ENCODE data around the gene ADGRV1. TPM values are rescaled to one million over a fixed set of nuclear protein-coding genes. Genes with fewer than 3 reads are reported as not detected.
"Not testable (repeated sequence)": the region's sequence is repeated elsewhere in the genome, so short reads cannot be mapped to it uniquely, and the experiment has no call there.

Gene ADGRV1
- total RNA-seq, 1 experiment from 2014 or later: 0.18 TPM

DNA sequence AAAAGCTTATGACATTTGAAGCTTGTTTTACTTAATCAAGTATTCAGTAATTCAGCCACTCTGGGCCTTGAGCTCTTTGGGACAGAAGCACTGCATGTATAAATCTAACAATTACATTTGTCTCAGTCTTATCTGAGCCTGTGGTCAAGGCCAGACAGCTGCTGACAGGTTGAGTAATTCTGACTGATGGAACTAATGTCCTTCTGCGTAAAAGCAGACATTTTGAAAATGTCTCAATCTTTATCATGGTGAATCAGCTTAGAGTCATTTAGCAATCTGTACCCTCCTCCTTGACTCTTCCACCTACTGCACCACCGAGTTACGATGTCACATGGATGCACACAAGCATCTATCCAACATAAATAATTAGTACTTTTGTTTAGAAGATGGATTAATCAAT, 424.6 kb downstream of the ADGRV1 start:
- DNase-seq (ENCODE audit: low spot score): peak; percentile 37

DNA sequence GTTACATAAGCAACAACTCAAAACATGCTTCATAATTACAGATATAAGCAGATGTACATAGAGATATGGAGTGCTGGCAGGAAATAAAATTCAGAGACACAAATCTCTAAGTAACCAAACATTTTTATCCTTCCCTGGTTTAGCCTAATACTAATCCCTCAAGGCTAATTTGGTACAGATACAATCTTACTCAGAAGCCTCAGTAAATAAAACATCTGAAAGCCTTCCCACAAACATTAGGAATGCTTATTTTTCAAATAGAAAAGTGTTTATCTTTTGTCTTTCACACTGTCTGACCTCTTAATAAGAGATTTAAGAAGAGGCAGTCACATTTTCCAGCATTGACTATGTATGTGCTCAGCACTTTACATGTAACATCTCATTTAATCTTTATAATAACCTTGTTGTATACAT, 425.1 kb downstream of the ADGRV1 start:
- DNase-seq (ENCODE audit: low spot score): peak; percentile 11

DNA sequence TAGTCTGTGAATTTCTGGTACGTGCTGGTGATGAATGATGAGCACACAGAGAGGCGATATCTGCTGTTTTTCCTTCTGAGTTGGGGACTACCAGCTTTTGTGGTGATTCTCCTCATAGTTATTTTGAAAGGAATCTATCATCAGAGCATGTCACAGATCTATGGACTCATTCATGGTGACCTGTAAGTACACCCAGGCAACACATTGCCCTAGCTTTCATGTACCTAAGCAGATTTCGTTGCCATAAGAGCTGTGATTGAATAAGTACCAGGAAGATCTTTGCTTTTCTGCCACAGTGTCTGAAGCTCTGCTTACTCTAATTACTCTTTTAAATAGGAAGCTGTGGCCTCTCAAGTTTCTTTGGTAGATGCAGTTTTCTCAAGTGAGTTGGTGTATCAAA, 426.7 kb downstream of the ADGRV1 start:
- no peak for DNase-seq (ENCODE audit: low spot score)

DNA sequence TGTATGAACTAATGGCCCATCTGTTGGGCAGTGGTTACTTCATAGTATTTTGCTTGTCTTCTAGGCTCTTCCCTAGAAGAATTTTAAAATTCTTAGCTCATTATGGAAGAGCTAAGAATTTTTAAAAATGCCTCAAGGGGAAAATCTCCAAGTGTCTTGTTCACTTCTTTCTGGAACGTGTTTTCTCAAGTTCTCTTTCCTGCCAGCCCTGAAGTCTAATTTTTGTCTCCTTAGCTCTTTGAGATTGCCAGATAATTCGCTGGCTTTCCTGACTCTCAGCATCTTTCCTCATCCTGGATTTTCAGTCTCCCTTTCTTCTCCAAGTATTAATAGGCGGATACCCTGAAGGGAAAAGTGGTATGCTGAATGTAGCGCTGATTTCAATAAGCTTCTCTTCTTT, 429.1 kb downstream of the ADGRV1 start:
- DNase-seq (ENCODE audit: low spot score): no peak

DNA sequence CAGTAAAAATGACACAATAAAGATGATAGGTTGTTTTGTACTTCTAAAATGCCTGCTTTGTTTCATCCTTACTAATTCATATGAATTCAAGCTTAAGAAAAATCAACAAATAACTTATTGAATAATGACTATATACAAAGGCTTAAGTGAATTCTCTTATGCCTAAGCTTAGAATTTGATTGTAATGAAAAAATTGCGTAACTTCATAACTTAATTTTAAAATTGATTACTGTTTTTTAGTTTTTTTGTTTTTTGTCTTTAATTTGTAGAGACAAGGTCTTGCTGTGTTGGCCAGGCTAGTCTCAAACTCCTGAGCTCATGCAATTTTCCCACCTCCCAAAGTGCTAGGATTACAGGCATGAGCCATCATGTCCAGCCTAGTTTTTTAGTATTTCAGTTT, 432.6 kb downstream of the ADGRV1 start:
- no peak for DNase-seq (ENCODE audit: low spot score)

DNA sequence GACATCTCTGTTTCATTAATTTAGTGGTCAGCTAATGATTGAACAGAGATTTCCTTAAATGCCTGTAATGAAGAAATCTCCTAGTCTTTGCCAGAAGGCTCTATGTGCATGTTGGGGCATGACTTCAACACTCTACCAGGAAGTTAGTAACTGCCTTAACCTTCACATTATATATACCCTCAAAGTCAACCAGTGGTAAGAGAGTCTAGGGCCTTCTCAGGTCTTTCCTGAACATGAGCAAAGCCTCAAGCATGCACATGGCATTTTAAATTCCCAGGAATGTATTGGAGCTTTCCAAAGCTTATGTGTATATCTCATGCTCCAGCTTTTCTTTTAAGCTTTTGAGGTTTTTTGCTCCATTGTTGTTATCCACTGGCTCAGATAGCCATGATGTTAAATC, 436.2 kb downstream of the ADGRV1 start:
- DNase-seq (ENCODE audit: low spot score): no peak

DNA sequence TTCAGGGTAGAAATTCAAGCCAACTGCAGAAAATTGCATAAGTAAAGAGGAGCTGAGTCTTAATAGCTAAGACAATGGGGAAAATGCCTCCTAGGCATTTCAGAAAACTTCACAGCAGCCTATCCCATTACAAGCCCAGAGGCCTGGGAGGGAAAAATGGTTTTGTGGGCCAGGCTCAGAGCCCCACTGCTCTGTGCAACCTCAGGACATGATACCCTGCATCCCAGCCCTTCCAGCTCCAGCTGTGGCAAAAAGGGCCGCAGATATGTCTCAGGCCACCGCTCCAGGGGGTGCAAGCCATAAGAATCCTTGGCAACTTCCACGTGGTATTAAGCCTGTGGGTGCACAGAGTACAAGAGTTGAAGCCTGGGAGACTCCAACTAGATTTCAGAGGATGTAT, 437.5 kb downstream of the ADGRV1 start:
- DNase-seq (ENCODE audit: low spot score): no peak

DNA sequence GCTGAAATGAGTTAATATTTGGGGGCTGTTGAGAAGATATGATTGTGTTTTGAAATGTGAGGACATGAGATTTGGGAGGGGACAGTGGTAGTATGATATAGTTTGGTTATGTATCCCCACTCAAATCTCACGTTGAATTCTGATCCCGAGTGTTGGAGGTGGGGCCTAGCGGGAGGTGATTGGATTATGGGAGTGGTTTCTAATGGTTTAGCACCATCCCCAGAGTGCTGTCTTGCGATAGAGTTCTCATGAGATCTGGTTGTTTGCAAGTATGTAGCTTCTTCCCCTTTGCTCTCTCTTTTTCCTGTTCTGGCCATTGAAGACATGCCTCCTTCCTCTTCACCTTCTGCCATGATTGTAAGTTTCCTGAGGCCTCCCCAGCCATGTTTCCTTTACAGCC, 438.5 kb downstream of the ADGRV1 start:
- no peak for DNase-seq (ENCODE audit: low spot score)

DNA sequence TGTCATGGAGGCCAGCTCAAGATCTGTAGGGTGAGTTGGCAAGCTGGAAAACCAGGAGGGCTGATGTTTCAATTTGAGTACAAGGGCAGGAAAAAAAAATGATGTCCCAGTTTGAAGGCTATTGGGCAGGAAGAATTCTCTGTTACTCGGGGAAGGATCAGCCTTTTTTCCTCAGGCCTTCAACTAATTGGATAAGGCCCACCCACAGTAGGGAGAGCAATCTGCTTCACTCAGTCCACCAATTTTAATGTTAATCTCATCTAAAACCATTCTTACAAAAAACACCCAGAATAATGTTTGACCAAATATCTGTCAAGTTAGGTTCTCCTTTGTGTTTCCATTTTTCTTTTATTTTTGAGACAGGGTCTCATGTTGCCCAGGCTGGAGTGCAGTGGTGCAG, 442.1 kb downstream of the ADGRV1 start:
- no peak for DNase-seq (ENCODE audit: low spot score)

DNA sequence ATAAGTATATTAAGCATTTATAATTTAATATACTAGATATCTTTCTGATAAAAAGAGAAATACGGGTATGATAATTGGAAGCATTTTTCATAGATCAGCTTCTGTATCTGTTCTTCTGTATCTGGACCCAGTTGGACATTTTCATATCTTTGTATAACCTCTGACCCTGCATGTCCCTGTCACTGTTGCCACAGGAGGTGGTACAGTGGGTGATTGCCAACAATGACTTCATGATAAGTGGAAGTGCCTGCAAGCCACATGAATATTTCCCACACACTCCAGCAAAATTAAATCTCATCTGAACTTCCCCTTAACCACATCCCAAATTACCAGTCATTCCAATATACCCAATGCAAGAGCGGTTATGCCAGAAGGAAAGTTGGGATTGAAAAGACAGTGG, 448.1 kb downstream of the ADGRV1 start:
- DNase-seq (ENCODE audit: low spot score): no peak

DNA sequence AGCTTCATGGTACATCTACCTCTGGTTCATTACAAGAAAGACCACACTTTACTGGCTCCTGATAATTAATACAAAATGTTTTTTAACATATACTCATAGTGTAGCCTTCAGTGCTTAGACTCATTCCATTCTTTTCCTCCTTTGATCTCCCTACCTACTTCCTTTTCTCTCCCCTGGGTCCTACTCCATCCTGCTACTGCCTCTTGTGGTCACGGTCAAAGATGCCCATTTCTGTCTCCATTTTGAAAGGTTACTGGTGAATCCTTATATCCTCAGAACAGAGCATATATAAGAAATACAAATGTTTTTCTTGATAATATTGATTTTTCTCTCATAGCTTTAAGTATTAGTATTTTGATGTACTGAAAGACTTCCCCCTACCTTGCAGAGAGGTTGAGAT, 448.7 kb downstream of the ADGRV1 start:
- DNase-seq (ENCODE audit: low spot score): no peak

DNA sequence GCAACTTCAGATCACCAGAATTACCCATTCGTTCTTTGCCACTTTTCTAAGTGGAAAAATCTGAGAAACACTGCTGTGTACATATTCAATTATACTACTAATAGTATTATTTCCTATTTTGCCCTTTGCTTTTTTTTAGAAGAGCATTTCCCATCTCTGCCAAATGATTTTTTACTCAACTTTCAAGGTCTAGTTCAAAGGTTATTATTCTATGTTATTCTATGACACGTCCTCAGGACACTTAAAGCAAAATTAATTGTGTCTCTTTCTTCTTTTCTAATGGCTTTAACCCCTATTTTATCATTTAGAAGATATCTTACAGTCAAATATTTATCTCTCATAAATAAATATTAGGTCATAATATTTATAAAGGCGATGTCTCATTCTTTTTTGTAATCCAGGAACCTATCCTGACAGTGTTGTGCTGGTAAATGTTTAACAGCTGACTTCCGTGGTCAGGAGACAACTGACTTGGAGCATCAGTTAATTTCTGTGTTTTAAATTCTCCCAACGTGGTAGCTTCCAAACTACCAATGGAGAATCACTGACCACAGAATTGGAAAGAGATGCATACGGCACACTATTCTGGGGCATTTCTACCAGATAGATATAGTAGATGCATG, 449.3 kb downstream of the ADGRV1 start:
- peak; percentile 23 for DNase-seq (ENCODE audit: low spot score)

DNA sequence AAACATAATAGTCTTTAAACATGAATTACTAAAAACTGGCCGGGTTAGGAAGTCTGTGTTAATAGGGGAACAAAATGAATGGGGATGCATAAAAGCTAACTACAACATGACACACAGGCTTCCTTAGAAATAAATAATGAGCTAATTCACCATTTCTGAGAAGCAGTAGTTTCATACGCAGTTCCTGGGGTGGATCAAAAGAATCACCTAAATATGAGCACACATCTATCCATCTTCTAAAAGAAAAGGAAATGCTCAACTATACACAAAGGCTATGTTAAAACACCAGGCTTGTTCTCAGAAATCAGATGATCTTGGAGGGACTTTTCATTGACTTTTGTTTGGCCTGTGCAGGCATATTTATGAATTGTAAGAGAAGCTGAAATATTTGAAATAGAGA, 451.5 kb downstream of the ADGRV1 start:
- DNase-seq (ENCODE audit: low spot score): no peak

DNA sequence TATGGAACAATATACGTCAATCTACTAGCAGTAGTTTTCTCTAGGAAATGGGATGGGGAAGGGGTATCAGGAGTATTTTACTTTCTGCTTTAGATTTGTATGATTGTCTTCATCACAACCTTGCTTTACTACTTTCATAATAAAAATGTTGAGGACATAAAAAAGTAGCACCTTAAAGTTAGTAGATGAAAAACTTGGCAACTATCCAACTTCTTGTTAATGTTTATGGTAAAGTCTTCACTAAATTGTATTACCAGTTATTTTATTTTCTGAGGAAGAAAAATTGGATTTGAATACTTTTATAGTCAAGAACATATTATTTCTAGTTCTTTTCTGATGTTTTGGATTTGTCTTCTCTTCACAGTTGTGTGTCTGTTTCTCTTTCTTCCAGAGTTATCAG, 452.4 kb downstream of the ADGRV1 start:
- DNase-seq (ENCODE audit: low spot score): peak; percentile 35

DNA sequence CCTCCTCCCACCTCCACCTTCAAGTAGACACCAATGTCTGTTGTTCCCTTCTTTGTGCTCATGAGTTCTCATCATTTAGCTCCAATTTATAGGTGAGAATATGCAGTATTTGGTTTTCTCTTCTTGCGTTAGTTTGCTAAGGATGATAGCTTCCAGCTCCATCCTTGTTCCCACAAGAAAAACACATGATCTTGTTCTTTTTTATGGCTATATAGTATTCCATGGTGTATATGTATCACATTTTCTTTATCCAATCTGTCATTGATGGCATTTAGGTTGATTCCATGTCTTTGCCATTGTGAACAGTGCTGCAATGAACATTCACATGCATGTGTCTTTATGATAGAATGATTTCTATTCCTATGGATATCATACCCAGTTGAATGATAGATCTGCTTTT, 454.3 kb downstream of the ADGRV1 start:
- not testable (repeated sequence) for DNase-seq (ENCODE audit: low spot score)

DNA sequence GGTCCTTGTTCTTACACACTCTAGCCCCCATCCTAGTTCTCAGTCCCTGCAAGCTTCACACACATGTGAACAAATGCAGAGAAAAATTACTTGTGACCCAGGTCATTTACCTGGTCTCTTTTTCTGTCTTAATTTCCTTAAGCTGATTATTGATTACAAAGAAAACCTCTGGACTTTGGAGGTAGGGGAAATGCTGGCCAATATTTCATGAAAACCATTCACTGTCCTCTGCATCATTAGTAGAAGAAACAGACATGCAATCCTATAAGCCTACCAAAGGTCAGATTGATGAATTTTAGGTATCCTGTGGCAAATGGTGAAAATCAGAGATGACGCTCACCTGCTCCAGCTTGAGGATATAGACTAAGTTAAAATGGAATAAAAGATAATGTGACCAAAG, 457.7 kb downstream of the ADGRV1 start:
- no peak for DNase-seq (ENCODE audit: low spot score)

DNA sequence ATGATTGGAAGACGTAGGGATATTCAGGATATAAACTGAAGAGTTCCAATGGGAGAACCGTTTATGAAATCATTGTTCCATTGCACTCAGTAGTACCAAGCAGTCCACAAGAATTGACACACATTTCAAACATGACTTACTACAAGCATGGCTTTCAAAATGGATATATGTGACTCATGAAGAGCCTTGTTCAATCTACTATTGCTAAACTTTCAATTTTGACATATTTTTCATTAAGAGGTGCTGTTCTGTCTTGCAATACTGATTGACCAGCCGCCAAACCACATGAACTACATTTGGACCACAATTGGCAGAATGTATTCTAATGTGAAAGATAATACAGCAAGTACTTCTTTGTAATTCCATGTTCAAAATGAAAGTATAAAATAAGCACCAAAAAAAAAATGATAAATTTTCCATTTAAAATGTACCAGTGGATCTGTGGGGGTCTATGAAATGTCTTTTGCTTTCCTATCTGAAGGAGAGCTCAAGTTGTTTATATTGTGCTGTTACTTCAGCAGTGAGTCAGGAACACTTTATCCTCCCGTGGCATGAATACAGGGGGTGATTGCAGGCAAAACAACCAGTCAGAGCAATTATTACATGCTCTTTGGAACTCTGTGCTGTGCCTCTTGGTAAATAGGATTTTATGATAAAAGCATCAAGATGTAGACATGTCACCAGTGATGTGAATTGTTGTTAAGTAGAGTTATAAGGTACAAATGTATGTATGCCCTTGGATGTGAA, 458.5 kb downstream of the ADGRV1 start:
- no peak for DNase-seq (ENCODE audit: low spot score)

DNA sequence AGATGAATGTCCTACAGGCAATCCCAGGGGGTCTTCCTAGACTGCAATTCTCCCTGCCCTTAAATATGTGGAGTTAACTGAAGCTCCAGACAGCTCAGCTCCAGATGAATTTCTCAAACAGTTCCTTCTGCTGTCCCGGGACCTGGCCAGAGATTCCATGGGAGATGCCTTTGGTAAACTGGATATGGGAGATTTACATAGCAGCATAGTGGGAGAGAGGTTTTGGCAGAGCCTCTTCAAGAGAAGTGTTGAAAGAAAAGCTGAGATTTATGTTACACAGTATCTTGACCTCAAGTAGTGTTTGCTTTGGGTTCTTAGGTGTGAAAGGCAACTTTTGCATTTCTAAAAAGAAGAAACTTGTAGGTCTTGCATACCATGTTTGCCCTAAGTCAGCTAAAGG, 459.6 kb downstream of the ADGRV1 start:
- no peak for DNase-seq (ENCODE audit: low spot score)

DNA sequence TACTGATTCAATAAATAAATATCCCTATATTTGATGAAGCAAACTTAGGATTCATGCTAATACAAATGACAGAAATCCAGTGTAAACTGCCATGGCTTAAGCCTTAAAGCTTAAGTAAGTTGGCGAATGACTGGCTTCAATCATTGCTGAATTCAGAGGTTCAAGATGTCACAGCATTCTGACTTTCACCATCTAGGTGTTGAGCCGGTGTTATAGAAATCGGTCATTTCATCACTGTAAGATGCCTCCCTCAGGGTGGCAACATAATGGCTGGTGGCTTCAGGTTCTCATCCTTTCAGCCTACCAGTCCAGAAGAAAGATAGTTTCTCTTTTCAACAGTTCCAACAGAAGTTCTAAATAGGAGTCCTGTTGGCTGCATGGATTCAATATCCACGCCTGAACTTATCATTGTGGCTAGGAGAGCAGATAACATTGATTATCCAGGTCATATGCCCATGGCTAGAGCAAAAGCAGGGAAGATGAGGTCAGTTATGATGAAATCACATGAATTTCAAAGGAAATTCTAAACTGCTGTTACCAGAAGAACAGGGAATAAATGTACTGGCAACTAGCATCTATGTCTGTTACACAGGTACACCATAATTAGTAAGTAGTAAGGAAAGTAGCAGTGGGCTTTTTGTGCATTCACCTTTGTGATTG, 460.2 kb downstream of the ADGRV1 start:
- DNase-seq (ENCODE audit: low spot score): no peak

DNA sequence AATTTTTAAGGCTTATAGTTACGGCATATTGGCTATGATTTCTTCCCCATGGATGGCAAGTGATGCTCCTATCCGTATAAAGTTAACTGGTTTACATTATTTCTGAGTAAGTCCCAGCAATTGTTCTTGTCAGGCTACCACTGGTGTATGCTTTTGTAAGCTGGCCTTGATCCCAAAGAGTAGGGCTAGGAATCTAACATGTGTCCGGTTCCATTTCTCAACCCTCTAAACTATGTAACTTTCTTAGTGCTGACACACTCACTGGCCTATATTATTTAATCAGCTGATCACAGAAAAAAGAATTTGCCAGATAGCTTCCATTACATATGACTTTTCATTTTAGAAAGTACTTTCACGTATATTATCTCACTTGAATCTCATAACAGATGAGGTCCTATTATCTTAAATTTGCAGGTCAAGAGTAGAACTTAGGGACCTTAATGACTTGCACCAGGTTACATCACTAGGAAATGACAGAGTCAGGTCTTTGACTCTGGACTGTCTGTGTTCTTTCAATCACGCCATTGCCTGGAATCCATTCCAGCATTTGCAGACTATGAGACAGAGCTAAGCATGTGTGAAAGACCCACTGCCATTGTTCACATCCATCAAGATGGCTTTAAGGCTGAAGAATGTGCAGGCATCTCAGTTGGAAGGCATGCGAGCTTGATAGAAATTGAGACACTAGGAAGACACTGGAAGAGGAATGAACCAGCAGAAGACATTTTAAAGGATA, 461.6 kb downstream of the ADGRV1 start:
- DNase-seq (ENCODE audit: low spot score): no peak

DNA sequence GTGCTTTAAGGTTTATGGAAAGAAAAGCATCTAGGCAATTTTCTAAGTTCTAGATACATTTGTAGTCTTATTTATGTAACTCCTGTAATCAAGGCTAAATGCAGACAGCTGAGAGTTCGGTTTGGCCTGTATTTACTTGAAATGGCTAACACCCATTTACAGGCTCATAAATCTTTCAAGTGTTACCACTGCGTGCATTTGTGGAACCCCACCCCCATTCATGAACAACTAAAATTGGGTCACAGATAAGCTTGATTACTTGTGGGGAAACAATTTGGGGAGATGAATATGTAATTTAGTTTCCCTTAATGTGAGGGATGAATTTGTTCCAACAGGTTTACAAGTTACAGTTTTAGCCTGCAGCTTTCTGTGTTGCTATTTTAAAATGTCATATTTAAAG, 463.9 kb downstream of the ADGRV1 start:
- DNase-seq (ENCODE audit: low spot score): no peak

DNA sequence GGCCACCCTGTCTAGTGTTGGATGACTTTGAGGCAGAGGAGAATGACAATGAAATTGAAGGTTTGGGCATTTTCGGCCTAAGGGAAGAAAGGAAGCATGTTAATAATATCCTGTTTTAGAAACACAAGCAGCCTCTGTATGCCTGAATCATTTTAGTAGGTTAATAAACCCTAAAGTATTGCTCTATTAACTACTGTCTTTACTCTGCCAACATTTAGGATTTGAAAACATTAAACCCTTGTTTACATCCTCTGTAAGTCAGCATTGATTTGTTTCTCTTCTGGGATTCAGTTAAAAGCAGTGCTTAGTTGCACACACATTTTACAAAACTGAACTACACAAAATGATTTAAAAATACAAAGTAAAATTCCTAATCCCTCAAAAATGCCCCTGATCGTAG, 465.6 kb downstream of the ADGRV1 start:
- DNase-seq (ENCODE audit: low spot score): no peak
